Measurements from ENCODE around the gene THAP9.
A peak's percentile ranks its signal among the peaks of the same experiment; 100 is the strongest.
"Not testable (repeated sequence)": the region's sequence is repeated elsewhere in the genome, so short reads cannot be mapped to it uniquely, and the experiment has no call there.

THAP9 gene

DNA sequence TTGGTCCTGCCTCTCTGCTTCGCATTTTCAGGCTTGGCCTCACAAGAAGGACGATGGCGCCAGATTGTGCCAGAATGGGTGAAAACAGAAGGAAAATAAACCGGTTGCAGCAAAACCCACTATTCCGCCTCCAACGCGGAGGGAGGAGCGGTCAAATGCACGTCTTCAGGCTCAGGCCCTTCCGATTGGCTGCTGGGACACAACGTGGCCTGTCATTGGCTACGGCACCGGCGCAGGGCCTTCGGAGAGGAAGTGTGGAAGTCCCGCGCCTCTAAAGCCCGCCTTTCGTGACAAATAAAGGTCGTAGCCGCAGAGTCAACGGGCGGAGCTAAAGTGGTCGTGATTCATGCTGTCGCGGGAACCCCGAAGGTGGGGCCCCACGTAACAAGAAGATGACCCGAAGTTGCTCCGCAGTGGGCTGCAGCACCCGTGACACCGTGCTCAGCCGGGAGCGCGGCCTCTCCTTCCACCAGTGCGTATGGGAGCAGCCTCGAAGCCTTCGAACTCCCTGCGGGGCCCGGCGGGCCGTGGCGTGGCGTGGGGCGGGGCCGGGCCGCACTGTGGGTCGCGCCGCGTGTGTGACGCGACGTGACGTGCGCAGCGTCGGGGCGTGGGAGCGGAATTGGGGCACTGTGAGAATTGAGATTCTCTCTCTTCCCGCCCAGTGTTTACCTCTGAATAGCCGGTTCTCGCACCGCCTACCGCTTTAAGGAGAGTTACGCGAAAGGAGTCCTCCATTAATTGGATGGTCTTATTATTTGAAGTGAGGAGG, at the start of gene THAP9:
THAP9 (plus strand) TSS at position 325 of the 772 bp plus-strand sequence; CDS start at position 393, 68 bp downstream.
- DNase-seq (ENCODE audit: low read depth in 2 of 2): peak; percentile 86 to 94

GRCh38 chr4:82851318-82851717, 49.2 kb upstream of the THAP9 start:
- no peak for DNase-seq (ENCODE audit: low read depth in 2 of 2)

DNA sequence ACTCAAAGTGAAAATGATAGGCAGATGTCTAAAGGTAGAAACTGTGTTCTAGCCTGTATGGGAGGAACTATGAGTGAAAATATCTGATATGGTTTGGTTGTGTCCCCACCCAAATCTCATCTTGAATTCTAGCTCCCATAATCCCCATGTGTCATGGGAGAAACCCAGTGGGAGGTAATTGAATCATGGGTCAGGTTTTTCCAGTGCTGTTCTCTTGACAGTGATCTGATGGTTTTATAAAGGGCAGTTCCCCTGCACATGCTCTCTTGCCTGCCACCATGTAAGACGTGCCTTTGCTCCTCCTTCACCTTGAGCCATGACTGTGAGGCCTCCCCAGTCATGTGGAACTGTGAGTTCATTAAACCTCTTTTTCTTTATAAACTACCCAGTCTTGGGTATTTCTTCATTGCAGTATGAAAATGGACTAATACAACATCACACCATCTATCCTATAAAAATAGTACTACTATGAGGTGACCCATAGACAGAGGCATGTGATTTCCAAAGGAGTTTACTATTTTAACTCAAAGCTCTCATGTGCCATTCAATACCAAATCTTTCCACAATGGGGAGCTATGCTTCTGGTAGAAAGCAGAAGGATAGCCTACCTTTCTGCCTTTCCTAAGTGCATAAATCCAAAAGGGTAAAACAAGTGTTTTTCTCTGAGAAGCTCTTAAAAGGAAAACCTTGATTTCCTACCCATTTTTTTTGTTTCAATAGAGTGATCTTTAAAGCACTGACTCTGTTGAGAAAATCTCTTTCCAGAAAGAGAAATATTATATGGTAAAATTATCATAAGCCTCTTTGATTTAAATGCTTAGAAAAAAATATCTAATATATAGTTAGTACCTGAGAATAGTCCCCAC, 48.4 kb upstream of the THAP9 start:
- DNase-seq (ENCODE audit: low read depth in 2 of 2): no peak

GRCh38 chr4:82852751-82853285, 47.7 kb upstream of the THAP9 start:
- DNase-seq (ENCODE audit: low read depth in 2 of 2): no peak

DNA sequence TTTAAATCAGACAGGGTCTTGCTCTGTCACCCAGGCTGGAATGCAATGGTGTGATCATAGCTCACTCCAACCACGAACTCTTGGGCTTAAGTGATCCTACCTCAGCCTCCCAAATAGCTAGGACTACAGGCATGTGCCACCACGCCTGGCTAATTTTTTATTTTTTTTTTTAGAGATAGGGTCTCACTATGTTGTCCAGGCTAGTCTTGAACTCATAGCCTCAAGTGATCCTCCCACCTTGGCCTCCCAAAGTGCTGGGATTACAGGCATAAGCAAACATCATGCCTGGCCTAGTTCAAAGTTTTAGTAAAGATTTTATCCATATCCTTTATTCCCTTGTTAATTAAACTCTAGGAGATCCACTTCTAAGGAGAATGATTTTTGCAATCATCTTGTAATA, 40.0 kb upstream of the THAP9 start:
- not testable (repeated sequence) for DNase-seq (ENCODE audit: low read depth in 2 of 2)

GRCh38 chr4:82861529-82861928, 39.0 kb upstream of the THAP9 start:
- no peak for DNase-seq (ENCODE audit: low read depth in 2 of 2)

DNA sequence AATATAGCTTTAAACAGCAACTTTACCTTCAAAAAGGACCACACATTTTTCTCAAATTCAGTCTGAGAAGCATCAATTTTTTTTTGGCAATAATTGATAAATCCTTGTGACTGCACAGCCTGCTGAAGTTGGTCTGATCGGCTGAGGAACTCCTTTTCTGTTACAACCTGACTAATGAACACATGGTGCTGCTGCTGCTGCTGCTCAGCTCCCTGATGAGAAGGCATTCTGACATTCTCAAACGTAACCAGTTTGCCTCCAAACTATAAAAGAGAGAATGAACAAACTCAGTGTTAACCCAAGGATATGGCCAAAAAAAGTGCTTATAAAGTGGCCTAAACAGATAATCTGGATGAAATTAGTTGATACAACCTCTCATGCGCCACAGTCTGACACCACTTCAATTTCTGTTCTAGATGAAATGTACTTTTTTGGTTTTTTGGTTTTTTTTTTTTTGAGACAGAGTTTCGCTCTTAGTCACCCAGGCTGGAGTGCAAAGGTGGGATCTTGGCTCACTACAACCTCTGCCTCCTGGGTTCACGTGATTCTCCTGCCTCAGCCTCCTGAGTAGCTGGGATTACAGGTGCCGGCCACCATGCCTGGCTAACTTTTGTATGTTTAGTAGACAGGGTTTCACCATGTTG, 36.1 kb upstream of the THAP9 start:
- DNase-seq (ENCODE audit: low read depth in 2 of 2): no peak

DNA sequence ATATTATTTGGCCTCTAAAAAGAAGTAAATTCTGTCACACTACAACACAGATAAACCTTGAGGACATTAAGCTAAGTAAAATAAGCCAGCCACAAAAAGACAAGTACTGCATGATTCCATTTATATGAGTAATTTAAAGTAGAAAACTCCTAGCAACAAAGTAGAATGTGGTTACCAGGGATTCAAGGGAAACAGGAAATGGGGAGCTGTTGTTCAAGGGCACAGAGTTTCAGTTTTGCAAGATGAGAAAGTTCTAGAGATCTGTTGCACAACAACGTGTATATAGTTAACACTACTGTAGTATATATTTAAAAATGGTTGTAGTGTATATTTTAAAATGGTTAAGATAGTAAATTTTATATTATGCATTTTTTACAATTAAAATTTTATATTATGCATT, 34.9 kb upstream of the THAP9 start:
- DNase-seq (ENCODE audit: low read depth in 2 of 2): no peak

GRCh38 chr4:82866033-82866432, 34.5 kb upstream of the THAP9 start:
- DNase-seq (ENCODE audit: low read depth in 2 of 2): not testable (repeated sequence)

DNA sequence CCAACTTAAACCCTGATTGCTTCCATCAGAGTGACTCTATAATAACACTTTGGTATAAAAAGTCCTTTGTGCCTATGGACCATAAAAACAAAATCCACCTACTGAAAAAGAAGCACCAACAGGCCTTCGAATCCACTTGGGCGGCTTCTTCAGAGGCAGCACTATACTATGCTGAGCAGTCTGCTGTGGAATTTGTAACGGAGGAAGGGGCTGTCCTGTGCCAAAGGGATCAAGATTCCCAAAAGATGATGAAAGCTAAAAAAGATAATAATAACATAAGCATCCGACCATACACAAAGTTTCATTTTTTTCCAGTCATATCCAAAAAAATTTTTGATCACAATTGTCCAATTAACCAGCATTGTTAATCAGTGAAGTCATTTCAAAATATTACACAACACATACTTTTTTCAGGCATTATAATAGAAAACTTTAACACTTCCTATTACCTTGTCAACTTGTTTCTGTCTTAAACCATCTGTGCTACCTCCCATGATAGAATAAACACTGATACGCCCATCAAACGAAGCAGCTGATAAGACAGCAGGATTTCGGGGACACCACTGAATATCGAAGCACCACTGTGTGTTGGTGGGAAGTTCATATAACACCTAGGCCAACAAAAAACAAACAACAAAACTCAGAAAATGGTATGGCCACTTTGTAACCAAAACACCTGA, 33.7 kb upstream of the THAP9 start:
- DNase-seq (ENCODE audit: low read depth in 2 of 2): no peak

DNA sequence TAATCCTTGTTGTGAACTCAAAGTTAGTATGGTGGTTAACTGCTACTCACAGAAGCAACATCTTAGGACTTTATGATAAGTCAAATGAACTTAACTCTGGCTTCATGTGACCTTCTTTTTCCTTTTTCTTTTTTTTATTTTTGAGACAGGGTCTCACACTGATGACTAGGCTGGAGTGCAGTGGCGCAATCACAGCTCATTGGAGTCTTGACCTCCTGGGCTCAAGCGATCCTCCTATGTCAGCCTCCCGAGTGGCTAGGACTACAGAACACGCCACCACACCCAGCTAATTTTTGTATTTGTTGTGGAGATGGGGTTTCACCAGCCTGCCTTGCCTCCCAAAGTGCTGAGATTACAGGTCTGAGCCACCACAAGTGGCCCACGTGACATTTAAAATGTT, 32.0 kb upstream of the THAP9 start:
- no peak for DNase-seq (ENCODE audit: low read depth in 2 of 2)

DNA sequence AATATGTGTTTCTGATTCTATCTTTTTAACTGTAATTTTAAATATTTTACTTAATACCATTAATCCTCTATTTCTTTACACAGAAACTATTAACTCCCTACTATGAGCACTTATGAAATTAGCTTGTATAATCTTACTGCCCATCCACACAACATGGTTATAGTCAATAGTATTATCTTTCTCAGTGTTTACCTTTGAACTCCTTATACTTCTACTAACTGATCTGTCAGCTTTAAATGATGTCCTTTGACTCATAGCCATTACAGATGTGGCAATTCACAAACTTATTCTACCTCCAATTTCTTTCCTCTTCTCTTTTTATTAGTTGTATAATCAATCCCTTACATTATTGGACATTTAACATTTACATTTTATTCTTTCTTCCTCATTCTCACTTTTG, 15.1 kb upstream of the THAP9 start:
- DNase-seq (ENCODE audit: low read depth in 2 of 2): no peak

GRCh38 chr4:82886147-82886942, 14.2 kb upstream of the THAP9 start:
- no peak for DNase-seq (ENCODE audit: low read depth in 2 of 2)

- DNase-seq (ENCODE audit: low read depth in 2 of 2): no peak
Observed at GRCh38 chr4:82889287-82889686, 11.2 kb upstream of the THAP9 start.

DNA sequence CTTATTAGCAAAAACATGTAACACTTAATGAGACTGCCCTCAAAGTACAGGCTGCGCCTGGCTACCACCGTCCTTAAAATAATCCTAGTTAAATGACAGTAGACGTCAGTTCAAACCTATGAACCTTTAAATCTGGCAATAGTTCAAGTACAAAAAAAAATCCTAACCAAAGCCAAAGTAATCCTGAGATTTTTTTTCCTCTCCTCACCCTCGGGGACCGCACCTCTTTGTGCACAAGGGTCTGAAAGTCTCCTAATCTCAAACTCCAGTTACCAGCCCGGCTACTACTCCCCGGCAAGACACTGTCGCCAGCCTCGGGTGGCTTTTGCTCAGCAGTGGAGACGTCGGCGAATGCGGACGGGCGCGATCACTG, 10.0 kb upstream of the THAP9 start:
- no peak for DNase-seq (ENCODE audit: low read depth in 2 of 2)

DNA sequence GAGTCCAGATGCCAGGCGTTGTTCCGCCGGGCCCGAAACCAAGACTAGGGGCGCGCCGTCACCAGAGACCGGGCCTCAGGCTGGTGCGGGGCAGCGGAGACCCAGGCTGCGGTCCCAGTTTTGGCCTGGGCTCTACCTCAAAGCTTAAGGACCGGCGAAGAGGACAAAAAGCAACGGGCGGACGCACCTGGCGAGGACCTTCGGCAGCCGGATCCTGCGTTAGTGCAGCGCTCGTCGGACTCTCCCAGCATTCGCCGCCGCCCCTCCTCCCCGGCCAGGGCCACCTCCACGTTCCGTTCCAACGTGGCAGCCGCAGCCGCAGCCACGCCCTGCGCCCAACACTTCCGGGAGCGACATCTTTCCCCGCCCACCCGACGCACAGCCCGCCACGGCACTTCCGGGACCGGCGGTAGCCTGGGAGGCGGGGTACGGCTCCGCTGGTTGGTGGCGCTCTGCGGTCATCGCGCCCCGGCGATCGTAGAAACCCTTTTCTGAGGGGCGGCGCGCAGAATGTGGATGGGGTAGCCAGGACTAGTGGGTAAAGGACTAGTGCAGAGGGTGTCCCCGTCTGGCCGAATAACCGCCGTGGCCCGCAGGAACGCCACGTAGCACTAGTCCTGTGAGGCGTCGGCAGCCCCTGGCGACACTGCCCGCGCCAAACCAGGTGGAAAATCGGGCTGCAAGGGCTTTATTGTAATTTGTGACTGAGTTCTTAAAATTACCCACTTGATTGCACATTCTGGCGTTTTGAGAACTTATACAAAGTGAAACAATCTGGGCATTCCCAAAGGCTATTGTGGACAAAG, 9.4 kb upstream of the THAP9 start, which contains the start of gene SEC31A:
SEC31A (minus strand) TSS at position 253 of the 806 bp plus-strand sequence. CDS start 9,217 bp downstream, outside the sequence.
- DNase-seq (ENCODE audit: low read depth in 2 of 2): peak; percentile 88 to 92

- DNase-seq (ENCODE audit: low read depth in 2 of 2): no peak
Observed at GRCh38 chr4:82891707-82892466, 8.6 kb upstream of the THAP9 start.

GRCh38 chr4:82892467-82892802, 8.1 kb upstream of the THAP9 start:
- no peak for DNase-seq (ENCODE audit: low read depth in 2 of 2)

DNA sequence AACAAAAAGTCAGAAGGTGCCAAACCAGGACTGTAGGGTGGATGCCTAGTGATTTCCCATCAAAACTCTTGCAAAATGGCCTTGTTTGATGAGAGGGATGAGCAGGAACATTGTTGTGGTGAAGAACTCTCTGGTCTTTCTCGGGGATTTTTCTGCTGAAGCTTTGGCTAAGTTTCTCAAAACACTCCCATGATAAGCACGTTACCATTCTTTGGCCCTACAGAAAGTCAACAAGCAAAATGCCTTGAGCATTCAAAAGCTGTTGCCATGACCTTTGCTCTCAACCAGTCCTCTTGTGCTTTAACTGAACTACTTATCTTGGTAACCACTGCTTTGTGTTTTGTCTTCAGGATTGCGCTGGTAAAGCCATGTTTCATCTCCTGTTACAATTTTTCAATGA, 6.6 kb upstream of the THAP9 start:
- no peak for DNase-seq (ENCODE audit: low read depth in 2 of 2)

Measured in stimulated activated CD4-positive, alpha-beta T cell treated with anti-CD3 and anti-CD28 coated beads, Interleukin-1b, Interleukin-23, amount 100 ng/mL, for 1 hour (primary cell).